ENCODE results near the gene SWI5.

The SWI5 gene

DNA sequence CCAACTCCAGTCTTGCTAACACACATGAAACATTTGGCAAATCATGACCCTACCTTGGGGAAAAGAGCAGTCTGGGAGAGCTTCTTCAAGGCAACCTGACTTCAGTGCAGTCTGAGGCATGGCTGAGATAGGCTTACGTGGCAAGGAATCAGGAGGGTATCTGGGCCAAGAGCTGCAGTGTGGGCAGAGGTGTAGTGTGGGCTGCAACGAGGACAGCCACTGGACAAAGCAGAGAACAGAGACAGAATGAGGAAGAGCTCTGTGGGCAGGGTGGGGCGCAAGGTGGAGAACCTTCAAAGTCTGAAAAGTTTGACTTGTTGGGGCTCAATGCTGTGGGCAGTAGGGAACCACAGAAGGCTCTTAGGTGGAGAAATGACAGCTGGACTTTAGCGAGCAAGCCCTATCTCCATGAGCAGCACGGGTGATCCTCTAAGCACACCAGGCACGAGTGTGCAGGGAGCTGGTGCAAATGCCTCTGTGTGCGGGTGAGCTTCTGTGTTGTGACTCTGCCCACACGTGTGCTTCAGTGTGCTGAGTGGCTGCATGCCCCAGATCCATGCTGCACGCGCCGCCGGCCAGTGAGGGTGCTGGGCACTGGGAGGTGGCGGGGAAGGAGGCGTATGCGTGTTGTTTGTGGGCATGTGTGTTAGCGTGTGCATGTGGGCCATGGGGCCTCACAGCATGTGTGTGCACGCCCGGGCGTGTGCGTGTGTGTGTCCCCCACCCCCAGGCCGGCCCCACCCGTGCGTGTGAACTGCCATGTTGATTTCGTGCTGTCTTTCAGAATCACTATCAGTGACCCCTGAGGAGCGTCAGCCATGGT is 23.5 kb upstream of the SWI5 start:
- no peak for DNase-seq

- no peak for DNase-seq
Observed at GRCh38 chr9:128253140-128253990, 22.7 kb upstream of the SWI5 start.

DNA sequence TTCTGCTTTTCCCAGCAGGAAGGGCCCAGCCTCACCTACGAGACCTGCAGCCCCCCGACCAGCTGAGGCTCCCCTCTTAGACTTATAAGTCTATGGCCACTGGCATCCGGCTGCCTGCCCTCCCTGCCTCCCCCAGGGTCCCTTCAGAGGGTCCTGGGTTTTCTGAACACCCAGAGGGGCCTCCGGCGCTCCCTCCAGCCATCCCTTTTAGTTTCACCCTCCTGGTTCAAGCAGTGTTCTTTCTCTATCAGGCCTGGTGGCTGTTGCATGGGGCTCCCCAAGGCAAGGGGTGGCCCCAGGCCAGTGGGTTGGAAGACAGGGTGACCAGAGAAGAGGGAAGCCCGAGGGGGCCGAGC is 22.1 kb upstream of the SWI5 start:
- DNase-seq: no peak

DNA sequence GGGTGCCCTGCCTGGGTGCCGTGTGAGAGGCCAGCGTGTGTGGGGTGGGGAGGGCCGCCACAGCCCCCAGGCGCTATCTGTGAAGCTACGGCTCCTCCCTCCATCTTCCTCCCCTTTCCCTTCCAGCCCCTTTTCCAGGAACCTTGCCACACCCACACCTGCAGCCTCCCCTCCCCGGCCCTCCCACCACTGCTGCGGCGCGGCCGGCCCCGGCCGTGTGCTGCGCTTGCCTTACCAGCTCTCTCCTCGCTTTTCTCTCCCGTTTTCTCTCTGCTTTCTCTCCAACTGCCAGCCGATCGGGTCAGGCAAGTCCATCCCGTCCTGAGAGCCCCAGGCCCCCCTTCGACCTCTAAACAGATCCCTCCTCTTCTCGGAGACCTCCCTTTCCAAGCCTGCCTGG is 21.7 kb upstream of the SWI5 start:
- DNase-seq: no peak

DNA sequence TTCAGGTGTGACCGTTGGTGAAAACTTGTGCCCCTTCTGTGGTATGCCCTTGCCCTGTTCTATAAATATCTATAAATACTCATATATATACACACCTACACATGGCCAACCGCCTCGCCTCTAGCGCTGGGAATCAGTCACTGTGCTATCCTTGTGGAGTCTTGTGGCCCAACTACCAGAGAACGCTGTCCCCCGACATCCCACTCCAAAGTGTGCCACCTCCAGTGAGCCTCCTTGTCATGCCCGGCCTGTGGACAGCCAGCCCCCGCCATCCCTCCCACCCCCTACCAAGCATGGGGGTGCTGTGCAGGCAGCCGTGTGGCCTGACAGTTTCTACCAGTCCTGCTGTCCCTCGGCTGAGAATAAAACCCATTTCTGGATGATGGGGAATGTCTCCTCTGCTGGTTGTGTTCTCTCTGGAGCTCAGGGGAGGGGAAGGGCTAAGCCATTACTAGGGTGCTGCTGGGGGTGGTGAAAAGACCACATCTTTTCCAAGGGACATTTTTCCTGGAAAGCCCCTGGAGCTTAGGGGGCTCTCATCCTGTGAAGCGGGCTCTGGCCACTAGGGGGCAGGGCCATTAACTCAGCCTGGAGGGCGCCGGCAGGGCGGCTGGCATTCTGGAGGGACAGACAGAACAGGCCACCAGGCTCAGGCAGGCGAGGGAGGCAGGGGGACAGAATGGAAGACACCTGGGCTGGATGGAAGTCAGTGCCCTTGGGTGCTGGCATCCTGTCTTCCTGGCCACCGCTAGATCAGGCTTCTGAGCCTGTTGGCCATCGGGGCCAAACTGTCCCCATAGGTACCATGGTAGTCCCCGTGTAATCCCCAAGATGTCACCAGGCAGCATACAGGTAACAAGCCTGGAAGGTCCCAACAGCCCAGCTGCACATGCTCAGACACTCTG is 21.0 kb upstream of the SWI5 start:
- peak in 3 of 4 experiments; percentile 19 to 45 (median 24) for DNase-seq

DNA sequence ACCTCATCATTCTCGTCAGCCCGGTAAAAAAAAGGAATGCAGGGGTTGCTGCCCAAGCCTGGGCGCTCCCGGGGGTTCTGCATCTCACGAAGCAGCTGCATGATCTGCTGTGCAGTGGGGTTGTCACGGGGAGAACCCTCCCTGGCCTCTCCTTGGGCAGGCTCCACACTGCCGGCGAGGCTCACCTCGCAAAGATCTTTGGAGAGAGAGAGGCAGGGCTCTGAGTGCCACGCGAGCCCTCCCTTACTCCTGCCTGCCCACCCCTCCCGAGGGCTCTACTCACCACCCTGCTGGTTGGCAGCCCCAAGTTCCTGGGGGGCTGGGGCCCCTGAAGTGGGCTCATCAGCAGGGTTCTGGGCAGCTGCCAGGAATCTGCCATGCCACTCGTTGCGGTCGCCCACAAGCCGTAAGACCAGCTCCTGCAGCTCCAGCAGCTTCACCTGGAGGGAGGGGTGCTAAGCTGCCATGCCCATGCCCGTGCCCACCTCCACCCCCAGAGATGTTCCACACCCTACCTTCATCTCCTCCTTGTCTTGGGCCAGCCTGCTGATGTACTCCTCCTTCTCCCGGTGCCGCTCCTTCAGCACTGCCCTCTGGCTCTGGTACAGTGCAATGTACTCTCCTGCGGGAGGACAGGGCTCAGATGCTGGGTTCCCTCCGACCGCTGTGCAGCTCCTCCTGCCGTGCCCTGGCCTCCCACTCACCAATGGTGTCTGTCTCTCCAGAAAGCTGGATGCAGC is 18.8 kb upstream of the SWI5 start:
- DNase-seq: no peak

- no peak for DNase-seq
Observed at GRCh38 chr9:128257907-128258306, 18.2 kb upstream of the SWI5 start.

DNA sequence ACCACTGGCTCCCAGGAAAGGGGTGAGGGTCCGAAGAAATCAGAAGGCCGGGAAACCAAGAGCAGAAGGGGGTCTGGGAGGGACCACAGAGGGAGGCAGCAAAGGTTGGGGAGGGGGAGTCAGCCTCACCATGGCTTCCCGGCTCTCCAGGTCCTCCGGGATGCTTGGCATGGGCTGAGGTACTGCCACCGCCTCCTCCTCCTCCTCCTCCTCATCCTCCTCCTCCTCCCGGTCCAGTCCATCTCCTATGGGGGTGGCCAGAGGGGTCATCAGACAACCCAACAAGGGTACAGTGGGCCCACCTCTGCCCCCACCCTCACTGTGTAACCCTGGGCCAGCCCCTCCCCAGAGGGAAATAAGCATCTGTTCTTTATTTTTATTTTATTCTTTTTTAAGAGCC is 17.8 kb upstream of the SWI5 start:
- no peak for DNase-seq

GRCh38 chr9:128259156-128259555 is 16.9 kb upstream of the SWI5 start:
- no peak for DNase-seq

DNA sequence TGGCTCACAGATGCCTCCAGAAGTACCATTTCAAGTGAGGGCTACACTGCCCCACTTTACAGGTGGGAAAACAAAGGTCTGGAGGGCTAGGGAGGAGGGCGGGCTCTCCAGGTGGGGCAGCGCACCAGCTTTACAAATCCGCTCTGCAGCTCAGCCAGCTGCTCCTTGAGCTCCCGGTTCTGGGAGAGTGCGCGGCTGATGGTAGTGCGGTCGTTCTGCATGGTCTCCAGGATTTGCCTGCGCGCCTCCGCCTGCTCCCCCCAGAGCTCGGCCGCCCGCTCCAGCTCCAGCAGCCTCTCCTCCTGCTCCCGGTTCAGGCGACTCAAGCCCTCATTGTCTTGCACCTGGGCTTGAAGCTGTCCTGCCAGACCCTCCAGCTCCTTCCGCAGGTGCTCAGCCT is 15.7 kb upstream of the SWI5 start:
- no peak for DNase-seq

GRCh38 chr9:128262687-128263086 is 13.4 kb upstream of the SWI5 start:
- no peak for DNase-seq

DNA sequence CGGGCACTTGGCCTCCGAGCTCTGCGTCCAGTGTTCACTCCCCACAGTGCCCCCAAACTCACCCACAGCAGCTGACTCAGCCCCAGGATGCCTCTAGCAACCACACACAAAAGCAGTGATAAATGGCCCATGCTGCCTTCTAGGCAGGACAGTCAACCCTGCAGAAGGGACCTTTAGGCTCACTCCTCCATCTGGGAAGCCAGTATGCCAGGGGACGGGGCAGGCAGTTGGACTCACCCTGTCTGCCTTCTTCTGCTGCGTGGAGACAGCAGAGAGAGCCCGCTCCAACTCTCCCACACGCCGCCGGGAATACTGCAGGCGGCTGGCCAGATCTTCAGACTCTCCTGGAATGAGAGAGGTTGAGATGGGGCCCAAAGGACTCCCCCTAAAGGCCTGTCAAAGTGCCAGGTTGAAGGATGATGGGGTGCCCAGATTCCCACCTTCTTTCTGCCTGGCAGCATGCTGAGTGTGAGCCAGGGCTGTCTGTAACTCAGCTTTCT is 10.7 kb upstream of the SWI5 start:
- no peak for DNase-seq

- no peak for DNase-seq
Observed at GRCh38 chr9:128266868-128267590, 9.0 kb upstream of the SWI5 start.

GRCh38 chr9:128271112-128271511 is 5.0 kb upstream of the SWI5 start:
- DNase-seq: no peak

DNA sequence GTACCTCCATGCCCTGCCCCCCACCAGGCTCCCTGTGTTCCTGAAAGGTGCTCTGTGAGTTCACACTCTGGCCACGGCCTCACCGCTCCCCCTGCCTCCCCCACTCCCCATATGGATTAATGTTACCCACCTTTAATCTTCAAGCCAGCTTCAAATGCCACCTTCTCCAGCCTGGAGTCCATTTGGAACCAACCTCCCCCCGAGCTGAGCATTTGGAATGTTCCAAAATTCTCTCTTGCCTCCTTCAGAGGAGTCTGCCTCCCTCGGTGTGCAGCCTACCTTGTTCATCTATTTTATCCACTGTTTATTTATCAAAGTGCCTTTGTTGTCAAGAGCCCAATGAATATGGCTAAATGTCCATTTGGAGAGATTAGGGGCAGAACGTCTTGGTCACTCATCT is 4.6 kb upstream of the SWI5 start:
- DNase-seq: no peak

DNA sequence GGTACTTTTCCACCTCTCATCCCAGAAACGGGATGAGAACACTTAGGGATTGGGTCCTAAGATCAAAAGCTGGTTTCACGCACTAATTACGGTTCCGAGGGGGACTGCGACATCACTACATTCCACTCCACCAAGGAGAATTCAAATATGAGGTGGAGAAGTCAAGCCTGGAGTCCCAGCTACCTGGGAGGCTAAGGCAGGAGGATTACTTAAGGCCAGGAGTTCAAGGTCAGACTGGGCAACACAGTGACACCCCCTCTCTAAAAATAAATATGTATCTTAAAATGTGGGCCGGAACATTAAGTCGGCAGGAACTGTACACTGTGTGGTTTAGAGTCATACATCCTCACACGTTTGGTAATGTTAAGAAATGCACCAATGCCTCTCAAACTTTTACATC is 1.8 kb upstream of the SWI5 start:
- DNase-seq: no peak

GRCh38 chr9:128275198-128276007 is 673 bp upstream of the SWI5 start, which contains the start of gene GOLGA2:
TSS of gene GOLGA2 (minus strand) at chr9:128276007. CDS start at chr9:128275976, 31 bp downstream.
- no peak for DNase-seq

DNA sequence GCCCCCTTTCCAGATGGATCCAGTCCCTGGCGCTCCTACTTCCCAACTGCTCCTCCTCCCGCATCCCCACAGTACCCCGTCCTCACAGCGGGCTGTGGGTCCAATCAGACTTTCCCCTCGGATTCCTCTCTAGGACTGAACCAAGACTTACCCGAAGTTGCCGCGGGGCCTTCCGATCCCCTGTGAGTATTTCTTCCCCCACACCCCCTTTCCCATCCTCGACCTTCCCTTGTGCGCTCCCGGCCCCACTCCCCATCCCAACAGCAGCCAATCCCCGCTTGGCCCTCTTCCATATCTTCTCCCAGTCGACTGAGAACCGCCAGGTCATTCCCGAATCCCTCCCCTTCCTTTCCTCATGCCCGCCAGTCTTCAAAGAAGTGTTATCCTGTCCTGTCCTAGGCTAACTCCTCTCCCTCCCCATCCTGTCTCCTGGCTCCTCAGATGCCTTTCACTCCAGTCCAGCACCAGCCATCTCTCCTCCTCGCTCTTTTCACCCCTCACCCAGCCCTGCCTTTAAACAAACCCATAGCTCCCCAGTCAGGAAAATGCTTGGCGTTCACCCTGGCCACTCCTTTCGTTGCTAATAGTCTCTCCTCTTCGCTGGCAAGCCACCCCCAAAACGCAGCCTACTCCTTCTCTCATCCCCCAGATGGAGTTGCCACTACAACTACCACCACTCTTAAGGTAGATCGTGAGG is 646 bp downstream of the SWI5 start:
- DNase-seq: no peak
